ENCODE measurements around the gene RAP1GAP.

The RAP1GAP gene

DNA sequence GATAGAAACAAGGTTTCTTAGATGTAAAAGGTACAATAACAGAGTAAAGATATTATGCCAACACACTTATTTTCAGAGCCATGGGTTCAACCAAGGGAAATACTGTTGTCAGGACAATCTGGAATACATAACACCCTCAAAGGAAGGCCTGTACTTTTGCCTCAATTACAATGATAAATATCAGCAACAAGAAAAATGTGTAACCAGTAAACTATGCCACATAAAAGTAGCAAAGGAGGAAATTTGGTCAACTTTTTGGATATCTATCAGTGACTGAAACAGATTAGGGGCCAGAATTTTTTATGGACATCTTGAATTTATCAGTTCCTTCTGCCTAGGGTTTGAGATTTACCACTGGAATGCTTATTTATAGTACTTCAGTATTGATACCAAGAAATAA is 24.6 kb upstream of the RAP1GAP start:
- no peak for DNase-seq (ENCODE audit: low read depth, low spot score)
- no peak overlapping the region for H3K4me3 ChIP-seq (ENCODE audit: low read depth, low read length)
- in situ Hi-C loops (cut with HindIII; ENCODE audit: low sequenced_read_pairs), result no loop called here
- TF ChIP-seq, protein P1, sequence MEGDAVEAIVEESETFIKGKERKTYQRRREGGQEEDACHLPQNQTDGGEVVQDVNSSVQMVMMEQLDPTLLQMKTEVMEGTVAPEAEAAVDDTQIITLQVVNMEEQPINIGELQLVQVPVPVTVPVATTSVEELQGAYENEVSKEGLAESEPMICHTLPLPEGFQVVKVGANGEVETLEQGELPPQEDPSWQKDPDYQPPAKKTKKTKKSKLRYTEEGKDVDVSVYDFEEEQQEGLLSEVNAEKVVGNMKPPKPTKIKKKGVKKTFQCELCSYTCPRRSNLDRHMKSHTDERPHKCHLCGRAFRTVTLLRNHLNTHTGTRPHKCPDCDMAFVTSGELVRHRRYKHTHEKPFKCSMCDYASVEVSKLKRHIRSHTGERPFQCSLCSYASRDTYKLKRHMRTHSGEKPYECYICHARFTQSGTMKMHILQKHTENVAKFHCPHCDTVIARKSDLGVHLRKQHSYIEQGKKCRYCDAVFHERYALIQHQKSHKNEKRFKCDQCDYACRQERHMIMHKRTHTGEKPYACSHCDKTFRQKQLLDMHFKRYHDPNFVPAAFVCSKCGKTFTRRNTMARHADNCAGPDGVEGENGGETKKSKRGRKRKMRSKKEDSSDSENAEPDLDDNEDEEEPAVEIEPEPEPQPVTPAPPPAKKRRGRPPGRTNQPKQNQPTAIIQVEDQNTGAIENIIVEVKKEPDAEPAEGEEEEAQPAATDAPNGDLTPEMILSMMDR (IDR thresholded peaks at IDR 0.05; ENCODE audit: low read depth, low read length), result no peak

DNA sequence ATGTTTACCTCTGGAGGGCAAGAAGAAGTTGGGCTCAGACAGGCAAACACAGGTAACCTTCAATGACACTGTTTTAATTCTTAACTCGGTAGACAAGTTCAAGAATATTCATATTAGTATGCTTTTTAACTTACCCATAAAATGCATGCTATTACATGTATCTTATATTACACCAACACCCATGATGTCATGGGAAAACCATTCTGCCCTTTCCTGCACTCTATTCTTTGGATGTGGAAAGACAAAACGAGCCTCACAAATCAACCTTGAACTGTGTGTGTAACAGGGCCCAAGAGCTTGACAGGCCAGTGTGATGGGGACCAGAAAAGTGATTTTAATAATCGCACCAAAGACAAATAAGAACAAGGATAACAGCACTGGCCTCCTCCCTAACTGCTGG is 22.6 kb upstream of the RAP1GAP start:
- TF ChIP-seq, protein P1 (IDR thresholded peaks at IDR 0.05; ENCODE audit: low read depth, low read length), result no peak
- in situ Hi-C loops (cut with HindIII; ENCODE audit: low sequenced_read_pairs), result no loop called here

DNA sequence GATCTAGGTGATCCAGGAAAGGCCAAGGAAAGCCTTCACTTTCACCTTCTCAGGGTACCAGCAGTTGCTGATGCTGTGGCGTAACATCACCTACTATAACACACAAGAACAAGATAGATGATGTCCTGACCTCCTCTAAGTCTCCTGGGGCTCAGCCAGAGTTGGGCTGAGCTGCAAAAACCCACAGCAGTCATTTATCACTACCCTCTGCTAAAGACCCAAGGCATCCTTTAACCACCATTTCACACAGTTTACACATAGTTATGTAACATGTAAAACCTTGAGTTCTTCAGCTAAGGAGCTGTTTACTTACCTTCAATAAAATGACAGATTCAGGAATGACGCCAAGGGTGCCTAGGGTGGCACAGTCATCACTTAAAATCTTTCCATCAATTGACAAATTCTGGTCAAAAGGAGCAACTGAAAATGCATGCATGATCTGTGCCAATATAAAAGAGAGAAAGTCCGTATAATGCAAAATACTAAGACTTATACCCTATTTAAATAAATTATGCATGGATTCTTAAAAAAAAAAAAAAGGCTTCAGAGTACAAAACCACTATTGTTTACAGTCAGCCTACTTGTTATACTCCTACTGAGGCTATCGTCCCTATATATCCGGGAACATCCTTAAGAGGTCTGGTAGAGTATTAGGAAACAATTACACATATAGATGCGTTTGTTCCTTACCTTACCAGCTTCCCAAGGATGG is 20.7 kb upstream of the RAP1GAP start:
- in situ Hi-C loops (cut with HindIII; ENCODE audit: low sequenced_read_pairs), result no loop called here
- H3K4me3 ChIP-seq (ENCODE audit: low read depth, low read length), result no peak overlapping the region
- TF ChIP-seq, protein P1 (IDR thresholded peaks at IDR 0.05; ENCODE audit: low read depth, low read length), result no peak
- no peak for DNase-seq (ENCODE audit: low read depth, low spot score)

More for the DNA sequence above, 22.6 kb upstream of the RAP1GAP start:
- no peak for DNase-seq (ENCODE audit: low read depth, low spot score)
- H3K4me3 ChIP-seq (ENCODE audit: low read depth, low read length), result no peak overlapping the region

DNA sequence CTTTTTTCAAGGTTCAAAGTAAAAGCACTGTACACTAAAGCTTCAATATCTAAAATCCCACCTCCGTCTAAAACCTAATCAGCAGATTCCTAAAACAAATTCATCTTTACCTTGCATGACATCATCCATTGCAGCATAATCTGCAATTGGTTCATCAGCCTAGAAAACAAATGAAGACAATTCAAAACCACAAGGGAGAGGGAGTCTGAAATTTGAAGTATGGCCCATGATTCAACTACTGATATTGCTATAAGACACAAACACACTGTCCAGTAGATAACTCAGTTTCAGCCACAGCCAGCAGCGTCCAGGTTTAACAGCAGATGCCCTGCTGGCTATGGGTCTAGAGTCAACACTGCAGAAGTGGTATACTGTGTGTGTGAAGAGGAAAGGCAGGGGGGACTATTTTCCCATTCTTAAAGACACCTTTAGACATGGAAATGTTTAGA is 17.9 kb upstream of the RAP1GAP start:
- in situ Hi-C loops (cut with HindIII; ENCODE audit: low sequenced_read_pairs), result no loop called here
- H3K4me3 ChIP-seq (ENCODE audit: low read depth, low read length), result no peak overlapping the region
- TF ChIP-seq, protein P1 (IDR thresholded peaks at IDR 0.05; ENCODE audit: low read depth, low read length), result no peak
- no peak for DNase-seq (ENCODE audit: low read depth, low spot score)

DNA sequence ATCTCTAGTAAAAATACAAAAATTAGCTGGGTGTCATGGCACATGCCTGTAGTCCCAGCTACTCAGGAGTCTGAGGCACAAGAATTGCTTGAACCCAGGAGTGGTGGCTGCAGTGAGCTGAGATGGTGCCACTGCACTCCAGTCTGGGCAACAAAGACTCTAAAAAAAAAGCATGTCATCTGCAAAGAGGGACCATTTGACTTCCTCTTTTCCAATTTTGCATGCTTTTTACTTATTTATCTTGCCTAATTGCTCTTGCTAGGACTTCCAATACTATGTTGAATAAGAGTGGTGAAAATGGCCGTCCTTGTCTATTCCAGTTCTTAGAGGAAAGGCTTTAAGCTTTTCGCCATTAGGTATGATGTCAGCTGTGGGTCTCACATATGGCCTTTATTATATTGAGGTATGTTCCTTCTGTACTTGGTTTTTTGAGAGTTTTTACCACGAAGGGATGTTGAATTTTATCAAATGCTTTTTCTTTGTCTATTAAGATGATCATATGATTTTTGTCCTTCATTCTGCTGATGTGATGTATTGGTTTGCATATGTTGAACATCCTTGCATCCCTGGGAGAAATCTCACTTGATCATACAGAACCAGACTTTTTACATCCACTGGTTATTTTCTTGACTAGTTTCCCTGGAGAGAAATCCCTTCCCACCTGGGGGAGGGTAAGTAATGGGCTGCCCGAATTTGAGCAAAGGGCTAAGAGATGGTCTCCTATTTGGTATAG is 17.0 kb upstream of the RAP1GAP start:
- DNase-seq (ENCODE audit: low read depth, low spot score), result no peak
- in situ Hi-C loops (cut with HindIII; ENCODE audit: low sequenced_read_pairs), result no loop called here
- TF ChIP-seq, protein P1 (IDR thresholded peaks at IDR 0.05; ENCODE audit: low read depth, low read length), result no peak
- H3K4me3 ChIP-seq (ENCODE audit: low read depth, low read length), result no peak overlapping the region

DNA sequence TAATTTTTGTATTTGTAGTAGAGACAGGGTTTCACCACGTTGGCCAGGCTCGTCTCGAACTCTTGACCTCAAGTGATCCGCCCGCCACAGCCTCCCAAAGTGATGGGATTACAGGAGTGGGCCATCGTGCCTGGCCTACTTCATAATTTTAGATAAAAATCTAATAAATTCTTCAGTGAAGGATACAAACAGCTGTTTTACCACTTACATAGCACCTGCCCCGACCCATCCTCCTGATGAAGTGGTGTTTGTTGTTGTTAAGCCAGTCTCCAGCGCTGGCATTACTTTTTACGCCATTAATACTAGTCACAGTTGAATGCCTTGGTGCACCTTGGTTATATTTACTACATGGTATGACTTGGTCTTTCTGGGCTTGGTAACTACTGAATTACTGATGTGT is 12.3 kb upstream of the RAP1GAP start:
- in situ Hi-C loops (cut with HindIII; ENCODE audit: low sequenced_read_pairs), result no loop called here
- DNase-seq (ENCODE audit: low read depth, low spot score), result no peak
- H3K4me3 ChIP-seq (ENCODE audit: low read depth, low read length), result no peak overlapping the region
- TF ChIP-seq, protein P1 (IDR thresholded peaks at IDR 0.05; ENCODE audit: low read depth, low read length), result no peak
